NCI-H2081 treated with DMSO at 0.1 percent for 48 hours (cell line): ENCODE measurements around the gene SLC66A2.
"Not testable (repeated sequence)": the region's sequence is repeated elsewhere in the genome, so short reads cannot be mapped to it uniquely, and the experiment has no call there.

Experiments
- DNase-seq: peaks from one replicate; lab custom pipeline; 2025; lab: John Stamatoyannopoulos, UW

The SLC66A2 gene

DNA sequence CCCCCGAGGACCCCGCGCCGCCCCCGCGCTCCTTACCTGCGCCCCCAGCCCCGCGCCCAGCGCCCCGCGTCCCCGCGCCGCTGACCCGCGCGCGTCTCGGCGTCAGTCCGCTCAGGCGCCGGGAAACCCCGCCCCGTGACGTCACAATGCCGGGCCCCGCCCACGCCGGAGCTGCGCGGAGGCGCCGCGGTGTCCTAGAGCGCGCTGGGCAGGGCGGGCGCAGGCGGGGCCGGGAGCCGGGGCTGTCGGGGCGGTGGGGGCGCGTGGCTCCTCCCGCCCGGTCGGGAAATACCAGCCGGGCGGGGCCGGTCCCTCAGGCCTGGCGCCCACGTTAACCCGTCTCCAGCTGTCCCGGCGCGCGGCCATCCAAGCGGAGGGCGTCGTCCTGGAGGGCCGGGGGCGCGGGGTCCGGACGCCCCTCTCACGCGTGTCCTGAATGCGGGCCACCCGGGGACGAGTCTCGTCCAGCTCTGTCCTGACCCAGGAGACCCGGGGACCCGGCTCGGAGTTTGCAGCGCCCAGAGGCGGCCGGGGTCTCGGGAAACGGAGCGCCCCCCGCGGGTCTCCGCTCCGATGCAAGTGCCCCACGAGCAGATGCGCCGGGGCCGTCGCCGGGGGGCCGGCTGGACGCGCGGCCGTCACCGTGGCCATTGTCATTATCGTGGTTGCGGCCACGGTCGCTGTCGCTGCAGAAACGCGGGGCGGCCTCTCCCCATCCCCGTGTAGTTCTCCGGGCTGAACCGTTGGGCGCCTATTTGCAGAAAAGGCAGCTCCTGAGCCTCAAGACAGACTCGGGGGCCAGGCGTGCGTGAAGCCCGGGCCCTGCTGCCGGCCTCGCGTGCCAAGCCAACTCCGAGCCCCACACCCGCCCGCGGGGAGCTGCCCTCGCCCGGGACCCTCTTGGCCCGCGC, at the start of gene SLC66A2:
TSS of gene SLC66A2 (minus strand) at position 109 of the 911 bp plus-strand sequence. CDS start 727 bp downstream, outside the sequence.
- DNase-seq, result no peak

DNA sequence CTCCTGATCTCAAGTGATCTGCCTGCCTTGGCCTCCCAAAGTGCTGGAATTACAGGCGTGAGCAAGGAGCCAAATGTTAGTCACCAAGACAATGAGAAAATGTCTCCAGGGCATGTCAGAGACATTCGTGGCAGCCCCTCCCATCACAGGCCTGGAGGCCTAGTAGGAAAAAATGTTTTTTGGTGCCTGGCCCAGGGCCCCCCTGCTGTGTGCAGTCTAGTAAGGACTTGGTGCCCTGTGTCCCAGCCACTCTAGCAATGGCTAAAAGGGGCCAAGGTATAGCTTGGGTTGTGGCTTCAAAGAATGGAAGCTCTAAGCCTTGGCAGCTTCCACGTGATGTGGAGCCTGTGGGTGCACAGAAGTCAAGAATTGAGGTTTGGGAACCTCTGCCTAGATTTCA, 49.4 kb upstream of the SLC66A2 start:
- no peak for DNase-seq

DNA sequence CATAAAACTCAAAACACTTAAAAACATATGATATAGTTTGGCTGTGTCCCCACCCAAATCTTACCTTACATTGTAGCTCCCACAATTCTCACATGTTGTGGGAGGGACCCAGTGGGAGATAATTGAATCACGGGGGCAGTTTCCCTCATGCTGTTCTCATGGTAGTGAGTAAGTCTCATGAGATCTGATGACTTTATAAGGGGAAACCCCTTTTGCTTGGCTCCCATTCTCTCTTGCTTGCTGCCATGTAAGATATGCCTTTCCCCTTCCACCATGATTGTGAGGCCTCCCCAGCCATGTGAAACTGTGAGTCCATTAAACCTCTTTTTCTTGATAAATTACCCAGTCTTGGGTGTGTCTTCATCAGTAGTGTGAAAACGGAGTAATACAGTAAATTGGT, 48.2 kb upstream of the SLC66A2 start:
- not testable (repeated sequence) for DNase-seq

- no peak for DNase-seq
Measured at GRCh38 chr18:79991494-79991893, 40.0 kb upstream of the SLC66A2 start.

GRCh38 chr18:79989195-79989497, 37.7 kb upstream of the SLC66A2 start:
- no peak for DNase-seq

- DNase-seq, result no peak
Measured at GRCh38 chr18:79988451-79989194, 37.2 kb upstream of the SLC66A2 start, which contains the start of gene TXNL4A. Gene TXNL4A, minus strand, starts transcription at chr18:79988563. Its CDS starts 171 bp downstream, at chr18:79988392.

GRCh38 chr18:79988071-79988450, 36.6 kb upstream of the SLC66A2 start:
- DNase-seq, result peak; percentile 12

DNA sequence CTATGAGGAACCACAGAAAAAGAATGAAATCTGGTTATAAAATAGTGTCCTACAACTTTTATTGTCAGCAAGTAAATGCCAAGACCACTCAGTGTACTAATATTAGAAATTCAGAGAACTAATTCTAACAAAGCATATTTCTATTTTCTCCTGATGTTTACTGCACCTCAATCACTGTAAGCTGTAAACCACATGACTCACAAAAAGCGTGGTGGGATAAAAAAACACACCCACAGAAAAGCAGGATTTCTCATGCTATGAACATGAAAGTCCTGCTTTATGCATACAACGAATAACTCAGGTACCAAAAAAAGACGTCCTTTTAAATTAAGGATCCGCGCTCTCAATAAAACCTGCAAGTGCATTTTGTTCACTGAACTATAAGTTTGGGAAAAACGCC, 36.1 kb upstream of the SLC66A2 start:
- DNase-seq, result no peak

DNA sequence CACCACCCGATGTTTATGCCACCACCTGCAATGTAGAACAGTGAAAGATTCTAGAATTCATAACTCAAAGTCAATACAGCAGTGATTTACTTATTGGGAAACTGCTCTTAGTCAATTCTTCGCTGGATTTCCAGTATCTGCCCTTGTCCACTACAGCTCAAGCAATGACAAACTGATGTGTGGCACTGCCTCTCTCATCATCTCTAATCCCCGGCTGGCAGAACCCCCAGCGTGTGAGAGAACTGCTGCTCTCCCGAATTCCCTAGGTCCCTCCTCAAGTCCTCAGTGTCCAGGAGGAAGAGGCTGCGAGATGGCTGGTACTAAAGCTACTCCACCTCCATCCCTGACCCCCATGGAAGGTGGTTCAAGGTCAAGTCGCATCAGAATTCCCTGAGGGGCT, 35.3 kb upstream of the SLC66A2 start:
- DNase-seq, result no peak

DNA sequence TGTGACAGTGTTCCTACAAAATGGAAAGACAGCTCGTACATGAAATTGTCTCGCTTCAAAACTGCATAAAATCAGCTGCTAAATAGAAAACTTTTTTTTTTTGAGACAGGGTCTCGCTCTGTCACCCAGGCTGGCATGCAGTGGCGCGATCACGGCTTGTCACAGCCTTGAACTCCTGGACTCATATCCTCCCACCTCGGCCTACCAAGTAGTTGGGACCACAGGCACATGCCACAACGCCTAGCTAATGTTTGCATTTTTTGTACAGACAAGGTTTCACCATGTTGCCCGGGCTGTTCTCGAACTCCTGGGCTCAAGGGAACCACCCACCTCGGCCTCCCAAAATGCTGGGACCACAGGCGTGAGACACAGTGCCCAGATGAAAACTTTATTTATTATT, 33.7 kb upstream of the SLC66A2 start:
- no peak for DNase-seq

DNA sequence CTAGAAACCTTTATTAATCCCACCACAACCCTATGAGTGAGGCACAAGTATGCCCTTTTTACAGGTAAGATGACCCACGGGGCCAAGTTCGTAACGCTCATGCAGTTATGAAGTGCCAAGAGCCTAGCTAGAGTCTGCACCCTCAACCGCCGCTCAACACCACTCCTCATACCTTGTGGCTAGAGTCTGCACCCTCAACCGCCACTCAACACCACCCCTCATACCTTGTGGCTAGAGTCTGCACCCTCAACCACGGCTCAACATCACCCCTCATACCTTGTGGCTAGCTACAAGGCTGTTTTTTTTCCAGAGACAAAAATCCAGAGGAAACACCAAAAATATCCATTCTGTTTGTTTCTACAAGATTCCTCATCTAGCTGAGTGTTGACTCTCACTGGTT, 32.3 kb upstream of the SLC66A2 start:
- DNase-seq, result no peak

- DNase-seq, result no peak
Measured at GRCh38 chr18:79983253-79983652, 31.8 kb upstream of the SLC66A2 start.

GRCh38 chr18:79982736-79983135, 31.3 kb upstream of the SLC66A2 start:
- DNase-seq, result no peak

GRCh38 chr18:79980585-79980984, 29.1 kb upstream of the SLC66A2 start:
- DNase-seq, result no peak

DNA sequence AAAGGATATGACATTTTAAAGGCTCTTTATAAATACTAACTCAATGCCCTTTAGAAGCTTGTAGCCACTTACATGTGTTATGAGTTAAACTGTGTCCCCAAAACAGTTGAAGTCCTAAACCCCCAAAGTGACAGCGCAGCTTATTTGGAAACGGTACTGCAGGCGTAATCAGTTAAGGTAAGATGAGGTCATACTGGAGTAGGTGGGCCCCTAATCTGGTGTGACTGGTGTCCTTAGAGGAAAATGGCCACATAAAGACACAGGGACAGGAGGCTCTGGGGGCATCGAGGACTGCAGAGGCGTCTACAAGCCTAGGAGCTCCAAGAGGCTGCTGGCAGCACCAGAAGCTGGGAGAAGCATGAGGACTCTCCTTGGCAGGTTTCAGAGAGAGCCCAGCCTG, 28.4 kb upstream of the SLC66A2 start:
- DNase-seq, result no peak

DNA sequence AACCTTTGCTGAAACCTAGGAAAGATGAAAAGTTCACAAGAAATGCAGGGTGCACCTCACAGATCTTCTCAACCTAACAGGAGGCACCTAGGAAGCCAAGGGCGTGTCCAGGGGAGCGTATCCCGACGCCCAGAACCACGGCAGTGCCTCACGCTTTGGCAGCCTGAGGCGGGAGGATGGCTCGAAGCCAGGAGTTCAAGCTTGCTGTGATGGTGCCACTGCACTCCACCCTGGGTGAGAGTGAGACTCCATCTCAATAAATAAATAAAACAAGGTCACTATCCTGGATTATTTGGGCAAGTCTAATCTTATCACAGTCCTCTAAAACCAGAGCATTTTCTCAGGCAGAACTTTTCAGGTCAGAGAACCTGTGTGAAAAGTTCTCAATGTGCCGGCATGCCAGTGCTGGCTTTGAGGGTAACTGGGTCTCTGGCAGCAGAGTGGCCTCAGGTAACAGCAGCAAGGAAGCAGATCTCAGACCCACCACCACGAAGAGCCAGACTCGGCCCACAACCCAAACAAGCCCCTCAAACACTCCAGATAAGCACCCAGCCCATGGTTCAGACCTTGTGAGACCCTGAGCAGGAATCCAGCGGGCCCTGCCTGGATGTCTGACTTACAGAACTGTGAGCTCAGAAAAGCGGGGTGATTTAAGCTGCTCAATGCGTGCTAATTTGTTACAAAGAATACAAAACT, 24.7 kb upstream of the SLC66A2 start:
- DNase-seq, result no peak

DNA sequence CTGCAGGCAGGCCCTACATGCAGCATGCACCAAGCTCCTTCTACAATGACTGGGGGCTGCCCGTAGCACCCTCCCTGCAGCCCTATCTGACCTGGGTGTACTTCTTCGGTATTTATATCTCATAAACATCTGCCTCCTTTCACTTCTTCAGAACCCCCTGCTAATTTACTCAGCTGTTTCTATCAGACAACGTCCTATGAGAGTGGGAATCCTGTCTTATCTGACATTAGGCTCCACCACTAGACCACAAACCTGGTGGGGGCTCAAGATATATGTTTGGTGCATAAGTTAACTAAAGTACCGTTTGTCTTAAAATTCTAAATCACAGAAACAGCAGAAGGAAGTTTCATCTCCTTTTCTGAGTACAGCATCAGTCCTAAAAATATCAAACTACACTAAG, 23.6 kb upstream of the SLC66A2 start:
- DNase-seq, result no peak

DNA sequence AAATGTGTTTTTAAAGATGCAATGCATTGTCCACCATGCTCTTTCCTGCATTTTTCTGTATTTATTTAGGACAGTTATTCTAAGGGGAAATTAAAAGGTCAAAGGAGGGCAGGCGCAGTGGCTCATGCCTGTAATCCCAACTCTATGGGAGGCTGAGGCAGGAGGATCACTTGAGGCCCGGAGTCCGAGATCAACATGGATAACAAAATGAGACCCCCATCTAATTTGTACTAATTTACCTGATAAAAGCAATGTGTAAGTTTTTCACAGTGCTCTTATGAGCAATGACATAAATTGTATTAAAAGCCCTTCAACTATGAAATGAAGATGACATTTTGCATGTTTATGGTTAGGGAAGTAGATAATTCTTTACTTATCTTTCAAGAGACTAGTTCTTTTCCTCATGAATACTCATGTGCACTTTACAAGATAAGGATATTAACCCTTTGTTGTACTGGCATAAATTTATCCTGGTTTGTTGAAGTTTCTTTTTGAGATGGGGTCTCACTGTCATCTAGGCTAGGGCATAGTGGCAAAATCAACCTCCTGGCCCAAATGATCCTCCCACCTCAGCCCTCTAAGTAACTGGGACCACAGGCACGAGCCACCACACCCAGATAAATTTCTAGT, 22.7 kb upstream of the SLC66A2 start:
- DNase-seq, result no peak

GRCh38 chr18:79973517-79973916, 22.1 kb upstream of the SLC66A2 start:
- no peak for DNase-seq

GRCh38 chr18:79972720-79973119, 21.3 kb upstream of the SLC66A2 start:
- no peak for DNase-seq

GRCh38 chr18:79971986-79972385, 20.5 kb upstream of the SLC66A2 start:
- no peak for DNase-seq
